ENCODE data around the gene SFXN5. TPM values are rescaled to one million over a fixed set of nuclear protein-coding genes. Genes with fewer than 3 reads are reported as not detected.

SFXN5 gene
- total RNA-seq, 3 donors from 2014 or later (not counting 1 experiment from before 2014, with no cell fraction given) = 15.3 to 22.3 (median 19.8) TPM

- Mint-ChIP-seq H3K27me3 (ENCODE audit: low read depth in 2 of 2) (no peaks in the 10 kb centered on the region), H3K36me3 (no peaks in the 10 kb centered on the region), H3K27ac (no peak overlapping the region), H3K4me1 (peaks cover 4 to 5% of the 10 kb centered on the region in 2 donors), H3K9me3 (no peaks in the 10 kb centered on the region), H3K4me3 (no peak overlapping the region)
- 93% methylated on average over 10 of the region's 10 CpGs for WGBS (ENCODE audit: insufficient coverage)
- no peak for ATAC-seq
- Histone ChIP-seq H3K4me3 (ENCODE audit: low read length) (no peak overlapping the region), H3K36me3 (ENCODE audit: control insufficient read depth, insufficient read depth, low read length) (no peaks in the 10 kb centered on the region), H3K9me3 (ENCODE audit: control insufficient read depth, insufficient read depth, low read length) (no peaks in the 10 kb centered on the region), H3K27me3 (ENCODE audit: control insufficient read depth, insufficient read depth, low read length) (no peaks in the 10 kb centered on the region), H3K4me1 (ENCODE audit: control insufficient read depth, insufficient read depth, low read length) (no peaks in the 10 kb centered on the region), H3K27ac (ENCODE audit: low read length) (no peak overlapping the region)
- no peak for DNase-seq
- TF ChIP-seq, protein P1, sequence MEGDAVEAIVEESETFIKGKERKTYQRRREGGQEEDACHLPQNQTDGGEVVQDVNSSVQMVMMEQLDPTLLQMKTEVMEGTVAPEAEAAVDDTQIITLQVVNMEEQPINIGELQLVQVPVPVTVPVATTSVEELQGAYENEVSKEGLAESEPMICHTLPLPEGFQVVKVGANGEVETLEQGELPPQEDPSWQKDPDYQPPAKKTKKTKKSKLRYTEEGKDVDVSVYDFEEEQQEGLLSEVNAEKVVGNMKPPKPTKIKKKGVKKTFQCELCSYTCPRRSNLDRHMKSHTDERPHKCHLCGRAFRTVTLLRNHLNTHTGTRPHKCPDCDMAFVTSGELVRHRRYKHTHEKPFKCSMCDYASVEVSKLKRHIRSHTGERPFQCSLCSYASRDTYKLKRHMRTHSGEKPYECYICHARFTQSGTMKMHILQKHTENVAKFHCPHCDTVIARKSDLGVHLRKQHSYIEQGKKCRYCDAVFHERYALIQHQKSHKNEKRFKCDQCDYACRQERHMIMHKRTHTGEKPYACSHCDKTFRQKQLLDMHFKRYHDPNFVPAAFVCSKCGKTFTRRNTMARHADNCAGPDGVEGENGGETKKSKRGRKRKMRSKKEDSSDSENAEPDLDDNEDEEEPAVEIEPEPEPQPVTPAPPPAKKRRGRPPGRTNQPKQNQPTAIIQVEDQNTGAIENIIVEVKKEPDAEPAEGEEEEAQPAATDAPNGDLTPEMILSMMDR (IDR thresholded peaks at IDR 0.05) = no peak
- intact Hi-C loops (cut with micrococcal nuclease) = no loop called here
Measured at GRCh38 chr2:73028841-73029240, 42.7 kb downstream of the SFXN5 start.

DNA sequence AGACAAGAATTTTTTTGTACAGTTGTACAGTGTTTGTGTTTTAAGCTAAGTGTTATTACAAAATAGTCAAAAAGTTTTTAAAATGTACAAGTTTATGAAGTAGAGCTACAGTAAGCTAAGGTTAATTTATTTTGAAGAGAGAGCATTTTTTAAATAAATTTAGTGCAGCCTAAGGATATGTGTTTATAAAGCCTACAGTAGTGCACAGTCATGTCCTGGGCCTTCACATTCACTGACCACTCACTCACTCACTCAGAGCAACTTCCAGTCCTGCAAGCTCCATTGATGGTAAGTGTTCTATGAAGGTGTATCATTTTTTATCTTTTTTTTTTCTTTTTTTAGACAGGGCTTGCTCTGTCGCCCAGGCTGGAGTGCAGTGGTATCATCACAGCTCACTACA, 44.2 kb downstream of the SFXN5 start:
- ATAC-seq (no peak), DNase-seq (no peak)
- WGBS (ENCODE audit: insufficient coverage) = 90% methylated on average over 1 of the region's 1 CpG
- no peak overlapping the region for H3K4me3 Mint-ChIP-seq
- intact Hi-C loops (cut with micrococcal nuclease) = no loop called here
- H3K9me3 Mint-ChIP-seq = no peaks in the 10 kb centered on the region
- peaks cover 4 to 5% of the 10 kb centered on the region in 2 donors for H3K4me1 Mint-ChIP-seq
- Histone ChIP-seq H3K27ac (ENCODE audit: low read length) (no peak overlapping the region), H3K4me3 (ENCODE audit: low read length) (no peak overlapping the region), H3K9me3 (ENCODE audit: control insufficient read depth, insufficient read depth, low read length) (no peaks in the 10 kb centered on the region), H3K27me3 (ENCODE audit: control insufficient read depth, insufficient read depth, low read length) (no peaks in the 10 kb centered on the region), H3K36me3 (ENCODE audit: control insufficient read depth, insufficient read depth, low read length) (no peaks in the 10 kb centered on the region), H3K4me1 (ENCODE audit: control insufficient read depth, insufficient read depth, low read length) (no peaks in the 10 kb centered on the region)
- no peak overlapping the region for H3K27ac Mint-ChIP-seq
- H3K36me3 Mint-ChIP-seq = no peaks in the 10 kb centered on the region
- TF ChIP-seq, protein P1 (IDR thresholded peaks at IDR 0.05) = no peak
- no peaks in the 10 kb centered on the region for H3K27me3 Mint-ChIP-seq (ENCODE audit: low read depth in 2 of 2)

GRCh38 chr2:73023497-73023896, 48.0 kb downstream of the SFXN5 start:
- TF ChIP-seq, protein P1 (IDR thresholded peaks at IDR 0.05) = no peak
- Mint-ChIP-seq H3K4me3 (no peak overlapping the region), H3K27me3 (ENCODE audit: low read depth in 2 of 2) (no peaks in the 10 kb centered on the region), H3K9me3 (no peaks in the 10 kb centered on the region), H3K27ac (no peak overlapping the region), H3K4me1 (no peaks in the 10 kb centered on the region), H3K36me3 (no peaks in the 10 kb centered on the region)
- Histone ChIP-seq H3K27ac (ENCODE audit: low read length) (no peak overlapping the region), H3K9me3 (ENCODE audit: control insufficient read depth, insufficient read depth, low read length) (no peaks in the 10 kb centered on the region), H3K27me3 (ENCODE audit: control insufficient read depth, insufficient read depth, low read length) (no peaks in the 10 kb centered on the region), H3K36me3 (ENCODE audit: control insufficient read depth, insufficient read depth, low read length) (peaks cover 2% of the 10 kb centered on the region), H3K4me1 (ENCODE audit: control insufficient read depth, insufficient read depth, low read length) (no peaks in the 10 kb centered on the region), H3K4me3 (ENCODE audit: low read length) (no peak overlapping the region)
- intact Hi-C loops (cut with micrococcal nuclease) = no loop called here
- ATAC-seq (no peak), DNase-seq (no peak)
- 88% methylated on average over 1 of the region's 1 CpG for WGBS (ENCODE audit: insufficient coverage)

GRCh38 chr2:73022024-73022568, 49.4 kb downstream of the SFXN5 start:
- intact Hi-C loops (cut with micrococcal nuclease) = no loop called here
- DNase-seq (no peak), ATAC-seq (no peak)
- TF ChIP-seq, protein P1 (IDR thresholded peaks at IDR 0.05) = no peak
- 90% methylated on average over 4 of the region's 4 CpGs for WGBS (ENCODE audit: insufficient coverage)
- Mint-ChIP-seq H3K36me3 (no peaks in the 10 kb centered on the region), H3K27ac (no peak overlapping the region), H3K4me1 (no peaks in the 10 kb centered on the region), H3K27me3 (ENCODE audit: low read depth in 2 of 2) (no peaks in the 10 kb centered on the region), H3K4me3 (no peak overlapping the region), H3K9me3 (no peaks in the 10 kb centered on the region)
- no peaks in the 10 kb centered on the region for H3K27me3 ChIP-seq (ENCODE audit: control insufficient read depth, insufficient read depth, low read length)
- H3K4me3 ChIP-seq (ENCODE audit: low read length) = no peak overlapping the region
- H3K9me3 ChIP-seq (ENCODE audit: control insufficient read depth, insufficient read depth, low read length) = no peaks in the 10 kb centered on the region
- H3K4me1 ChIP-seq (ENCODE audit: control insufficient read depth, insufficient read depth, low read length) = no peaks in the 10 kb centered on the region
- H3K36me3 ChIP-seq (ENCODE audit: control insufficient read depth, insufficient read depth, low read length) = peaks cover 2% of the 10 kb centered on the region
- H3K27ac ChIP-seq (ENCODE audit: low read length) = no peak overlapping the region
